Measurements from ENCODE around the gene NTRK1. TPM values are rescaled to one million over a fixed set of nuclear protein-coding genes. Genes with fewer than 3 reads are reported as not detected.

NTRK1 gene
- total RNA-seq, 1 donor from 2014 or later: not detected

DNA sequence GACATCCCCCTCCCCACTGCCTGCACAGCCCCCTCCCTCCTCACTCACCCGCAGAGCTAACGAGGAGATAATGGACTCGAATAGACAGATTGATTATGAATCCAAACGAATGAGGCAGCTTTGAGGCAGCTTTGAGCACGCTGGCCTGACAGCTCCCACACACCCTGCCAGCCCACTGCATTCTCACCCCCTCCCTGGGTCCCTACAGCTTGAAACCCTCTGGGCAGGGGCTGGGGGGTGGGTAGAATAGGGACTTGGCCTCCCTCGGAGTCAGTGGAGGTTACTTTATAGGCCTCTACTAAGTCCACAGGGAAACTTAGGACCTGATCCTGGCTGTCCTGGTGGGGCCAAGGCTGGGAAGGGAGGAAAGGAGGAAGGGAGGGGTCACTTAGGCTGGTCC lies 1.9 kb downstream of the NTRK1 start:
- Mint-ChIP-seq H3K27me3 (ENCODE audit: unreplicated experiment) (peaks cover 63% of the 10 kb centered on the region), H3K9me3 (ENCODE audit: unreplicated experiment) (no peaks in the 10 kb centered on the region), H3K36me3 (ENCODE audit: unreplicated experiment) (peaks cover 2% of the 10 kb centered on the region), H3K4me3 (ENCODE audit: unreplicated experiment) (no peak overlapping the region), H3K4me1 (ENCODE audit: unreplicated experiment) (peaks cover 24% of the 10 kb centered on the region), H3K27ac (ENCODE audit: unreplicated experiment) (no peak overlapping the region)
- TF ChIP-seq, protein P1, sequence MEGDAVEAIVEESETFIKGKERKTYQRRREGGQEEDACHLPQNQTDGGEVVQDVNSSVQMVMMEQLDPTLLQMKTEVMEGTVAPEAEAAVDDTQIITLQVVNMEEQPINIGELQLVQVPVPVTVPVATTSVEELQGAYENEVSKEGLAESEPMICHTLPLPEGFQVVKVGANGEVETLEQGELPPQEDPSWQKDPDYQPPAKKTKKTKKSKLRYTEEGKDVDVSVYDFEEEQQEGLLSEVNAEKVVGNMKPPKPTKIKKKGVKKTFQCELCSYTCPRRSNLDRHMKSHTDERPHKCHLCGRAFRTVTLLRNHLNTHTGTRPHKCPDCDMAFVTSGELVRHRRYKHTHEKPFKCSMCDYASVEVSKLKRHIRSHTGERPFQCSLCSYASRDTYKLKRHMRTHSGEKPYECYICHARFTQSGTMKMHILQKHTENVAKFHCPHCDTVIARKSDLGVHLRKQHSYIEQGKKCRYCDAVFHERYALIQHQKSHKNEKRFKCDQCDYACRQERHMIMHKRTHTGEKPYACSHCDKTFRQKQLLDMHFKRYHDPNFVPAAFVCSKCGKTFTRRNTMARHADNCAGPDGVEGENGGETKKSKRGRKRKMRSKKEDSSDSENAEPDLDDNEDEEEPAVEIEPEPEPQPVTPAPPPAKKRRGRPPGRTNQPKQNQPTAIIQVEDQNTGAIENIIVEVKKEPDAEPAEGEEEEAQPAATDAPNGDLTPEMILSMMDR (IDR thresholded peaks at IDR 0.05): no peak
- DNase-seq (ENCODE audit: extremely low spot score, unreplicated experiment): no peak

DNA sequence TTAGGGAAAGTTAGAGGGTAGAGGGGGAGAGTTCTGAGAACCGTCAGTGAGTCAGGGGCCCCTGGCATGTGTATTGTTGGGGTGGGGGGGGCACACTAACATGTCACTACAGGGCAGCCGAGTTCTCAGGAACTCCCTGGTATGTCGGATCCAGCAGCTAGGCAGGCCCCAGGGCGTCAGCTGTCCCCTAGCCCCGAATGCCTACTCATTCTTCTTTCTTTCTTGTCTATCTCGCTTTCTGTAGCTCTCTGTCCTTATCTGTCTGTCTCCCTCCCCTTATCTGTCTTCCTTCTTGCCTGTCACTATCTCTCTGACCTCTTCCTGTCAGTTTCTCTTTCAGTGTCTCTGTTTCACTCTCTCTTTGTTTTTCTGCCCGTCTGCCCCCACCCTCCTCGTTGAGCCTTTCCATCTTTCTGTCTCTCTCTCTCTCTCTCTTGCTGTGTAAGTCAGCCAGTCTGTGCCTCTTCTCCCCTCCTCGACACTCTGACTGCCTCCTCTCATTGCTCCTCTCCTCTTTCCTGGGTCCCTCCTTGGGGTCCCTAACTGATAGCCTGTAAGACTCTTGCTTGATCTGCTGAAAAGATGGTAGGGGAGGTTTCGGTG lies 2.4 kb downstream of the NTRK1 start:
- Mint-ChIP-seq H3K27ac (ENCODE audit: unreplicated experiment) (no peak overlapping the region), H3K4me1 (ENCODE audit: unreplicated experiment) (peaks cover 24% of the 10 kb centered on the region), H3K4me3 (ENCODE audit: unreplicated experiment) (no peak overlapping the region), H3K9me3 (ENCODE audit: unreplicated experiment) (no peaks in the 10 kb centered on the region), H3K36me3 (ENCODE audit: unreplicated experiment) (peaks cover 2% of the 10 kb centered on the region), H3K27me3 (ENCODE audit: unreplicated experiment) (peaks cover 58% of the 10 kb centered on the region)
- TF ChIP-seq, protein P1 (IDR thresholded peaks at IDR 0.05): no peak
- no peak for DNase-seq (ENCODE audit: extremely low spot score, unreplicated experiment)

DNA sequence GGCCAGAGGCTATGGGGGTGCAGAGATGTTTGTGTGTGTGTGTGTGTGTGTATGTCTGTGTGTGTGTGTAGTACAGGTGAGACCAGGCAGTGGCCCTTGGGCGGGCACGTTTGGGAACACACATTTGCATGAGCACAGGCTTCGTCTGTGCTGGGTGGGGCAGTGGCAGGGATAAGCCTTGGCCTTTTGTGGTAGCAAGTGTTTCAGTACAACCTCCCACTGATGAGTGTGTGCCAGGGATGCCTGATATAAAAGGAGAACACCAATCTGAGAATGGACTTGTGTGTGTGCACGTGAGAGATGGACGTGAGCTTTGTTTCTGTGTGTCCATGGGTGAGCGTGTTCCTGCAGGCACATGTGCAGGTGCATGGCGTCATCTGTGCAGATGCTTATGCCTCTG lies 3.0 kb downstream of the NTRK1 start:
- Mint-ChIP-seq H3K9me3 (ENCODE audit: unreplicated experiment) (no peaks in the 10 kb centered on the region), H3K4me1 (ENCODE audit: unreplicated experiment) (peaks cover 22% of the 10 kb centered on the region), H3K27me3 (ENCODE audit: unreplicated experiment) (peaks cover 52% of the 10 kb centered on the region), H3K27ac (ENCODE audit: unreplicated experiment) (no peak overlapping the region), H3K4me3 (ENCODE audit: unreplicated experiment) (no peak overlapping the region), H3K36me3 (ENCODE audit: unreplicated experiment) (peaks cover 2% of the 10 kb centered on the region)
- no peak for DNase-seq (ENCODE audit: extremely low spot score, unreplicated experiment)
- TF ChIP-seq, protein P1 (IDR thresholded peaks at IDR 0.05): no peak

DNA sequence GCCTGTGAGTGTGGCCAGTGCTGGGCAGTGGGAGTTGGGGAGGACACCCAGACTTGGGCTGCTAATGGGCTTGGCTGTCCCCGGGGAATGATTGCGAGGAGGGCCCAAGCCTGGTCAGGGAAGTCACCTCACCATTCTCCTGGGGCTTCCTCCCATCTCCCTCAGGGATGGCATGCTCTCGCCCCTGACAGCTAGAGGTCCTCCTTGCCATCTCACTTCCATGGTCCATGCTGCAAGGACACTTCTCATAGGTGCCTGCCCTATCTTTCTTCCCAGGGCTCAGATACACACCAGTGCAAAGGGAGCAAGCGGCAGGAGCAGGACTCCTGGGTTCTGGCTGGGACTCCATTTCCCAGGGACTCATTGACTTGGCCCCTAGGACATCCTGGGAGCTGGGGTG lies 4.1 kb downstream of the NTRK1 start:
- peaks cover 45% of the 10 kb centered on the region for H3K27me3 Mint-ChIP-seq (ENCODE audit: unreplicated experiment)
- H3K4me3 Mint-ChIP-seq (ENCODE audit: unreplicated experiment): no peak overlapping the region
- H3K36me3 Mint-ChIP-seq (ENCODE audit: unreplicated experiment): peaks cover 2% of the 10 kb centered on the region
- DNase-seq (ENCODE audit: extremely low spot score, unreplicated experiment): no peak
- peaks cover 13% of the 10 kb centered on the region for H3K4me1 Mint-ChIP-seq (ENCODE audit: unreplicated experiment)
- H3K9me3 Mint-ChIP-seq (ENCODE audit: unreplicated experiment): no peaks in the 10 kb centered on the region
- H3K27ac Mint-ChIP-seq (ENCODE audit: unreplicated experiment): no peak overlapping the region
- TF ChIP-seq, protein P1 (IDR thresholded peaks at IDR 0.05): no peak

DNA sequence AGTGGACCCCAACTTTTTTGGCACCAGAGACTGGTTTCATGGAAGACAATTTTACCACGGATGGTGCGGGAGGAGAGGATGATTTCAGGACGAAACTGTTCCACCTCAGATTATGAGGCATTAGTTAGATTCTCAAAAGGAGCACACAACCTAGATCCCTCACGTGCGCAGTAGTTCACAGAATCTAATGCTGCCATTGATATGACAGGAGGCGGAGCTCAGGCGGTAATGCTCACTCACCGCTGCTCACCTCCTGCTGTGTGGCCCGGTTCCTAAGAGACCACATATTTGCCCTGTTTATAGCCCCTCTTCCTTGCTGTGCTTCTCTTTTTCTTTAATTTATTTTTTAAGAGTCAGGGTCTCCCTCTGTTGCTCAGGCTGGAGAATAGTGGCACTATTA lies 4.6 kb downstream of the NTRK1 start:
- H3K27ac Mint-ChIP-seq (ENCODE audit: unreplicated experiment): no peak overlapping the region
- no peaks in the 10 kb centered on the region for H3K9me3 Mint-ChIP-seq (ENCODE audit: unreplicated experiment)
- peaks cover 2% of the 10 kb centered on the region for H3K36me3 Mint-ChIP-seq (ENCODE audit: unreplicated experiment)
- H3K4me3 Mint-ChIP-seq (ENCODE audit: unreplicated experiment): no peak overlapping the region
- H3K4me1 Mint-ChIP-seq (ENCODE audit: unreplicated experiment): peaks cover 10% of the 10 kb centered on the region
- TF ChIP-seq, protein P1 (IDR thresholded peaks at IDR 0.05): no peak
- peaks cover 43% of the 10 kb centered on the region for H3K27me3 Mint-ChIP-seq (ENCODE audit: unreplicated experiment)
- no peak for DNase-seq (ENCODE audit: extremely low spot score, unreplicated experiment)

All from osteocyte (in vitro differentiated cells).